Activated CD4-positive, alpha-beta T cell treated with anti-CD3 and anti-CD28 coated beads, Interleukin-2, Interleukin-6, amounts not matched to agents 100 ng/mL and 50 ng/mL, durations not matched to agents 16 hours and 8 hours (primary cell): ENCODE data around the gene TPSAB1.

Experiments
- DNase-seq: peaks from one replicate; pipeline ENCODE4 v3.0.0-alpha.2; 2020

TPSAB1 gene

DNA sequence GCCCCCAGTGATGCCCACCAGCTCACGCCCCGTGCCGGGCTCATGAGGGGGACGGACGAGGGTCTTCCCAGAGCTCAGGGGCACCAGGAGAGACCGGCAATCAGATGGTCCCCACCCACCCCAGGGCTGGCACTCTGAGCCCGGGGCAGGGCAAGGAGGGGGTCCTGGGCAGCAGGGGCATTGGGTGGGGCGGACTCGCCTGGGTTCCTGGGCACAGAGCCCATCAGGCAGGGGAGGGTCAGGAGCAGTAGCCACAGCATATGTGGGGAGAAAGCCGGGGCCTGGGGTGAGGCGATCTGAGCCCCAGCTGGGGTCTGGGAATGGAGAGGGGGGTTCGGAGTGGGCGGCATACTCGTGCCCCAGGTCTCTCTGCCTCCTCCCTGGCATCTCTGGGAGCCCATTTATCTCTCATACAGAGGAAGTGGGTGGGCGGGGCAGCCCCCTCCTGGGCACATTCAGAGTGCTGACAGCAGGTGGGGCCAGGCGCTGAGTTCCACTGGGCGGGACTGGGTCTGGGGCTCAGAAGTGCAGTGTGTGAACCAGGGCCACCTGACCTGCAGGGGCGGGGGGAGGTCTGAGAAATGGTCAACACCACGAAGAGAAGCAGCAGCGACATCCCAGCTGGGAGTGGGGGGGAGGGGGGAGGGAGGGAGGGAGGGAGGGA, 48.4 kb downstream of the TPSAB1 start:
- no peak for DNase-seq

DNA sequence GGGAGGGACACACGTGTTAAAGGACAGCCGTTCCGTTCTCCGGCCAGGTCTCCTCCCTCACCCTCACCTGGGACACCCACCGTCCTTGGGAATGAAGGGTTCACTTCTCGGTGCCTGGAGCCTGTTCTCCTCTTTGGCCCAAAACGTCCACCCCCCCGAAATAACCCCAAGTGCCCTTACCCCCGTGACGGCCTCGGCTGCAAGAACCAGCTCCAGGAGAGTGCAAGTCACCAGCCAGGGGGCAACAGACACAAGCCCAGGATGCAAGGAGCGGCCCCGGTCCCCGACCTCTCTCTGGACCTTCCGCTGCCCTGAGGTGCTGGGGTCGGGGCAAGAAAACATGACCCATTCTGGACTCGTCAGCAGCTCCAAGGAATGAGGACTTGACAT, 49.0 kb downstream of the TPSAB1 start:
- no peak for DNase-seq

DNA sequence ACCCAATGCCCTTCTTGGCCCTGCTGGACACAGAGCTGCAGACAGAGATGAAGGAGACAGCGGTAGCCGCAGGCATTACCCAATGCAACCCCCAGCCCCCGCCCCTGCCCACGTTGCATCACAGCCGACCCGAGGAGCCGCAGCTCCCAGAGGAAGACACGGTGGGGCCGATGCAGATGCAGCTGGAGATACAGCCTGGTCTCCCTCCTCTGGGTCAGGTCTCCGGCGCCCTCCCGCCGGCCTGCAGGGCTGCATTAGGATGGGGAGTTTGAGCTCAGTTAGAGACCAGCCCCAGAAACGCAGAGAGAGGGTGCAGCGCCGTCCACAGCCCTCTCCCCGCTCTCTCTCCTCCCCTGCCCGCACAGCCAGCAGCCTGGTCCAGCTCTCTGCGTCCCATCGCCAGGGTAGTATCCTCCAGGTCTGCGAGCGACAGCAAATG, 49.6 kb downstream of the TPSAB1 start:
- no peak for DNase-seq

DNA sequence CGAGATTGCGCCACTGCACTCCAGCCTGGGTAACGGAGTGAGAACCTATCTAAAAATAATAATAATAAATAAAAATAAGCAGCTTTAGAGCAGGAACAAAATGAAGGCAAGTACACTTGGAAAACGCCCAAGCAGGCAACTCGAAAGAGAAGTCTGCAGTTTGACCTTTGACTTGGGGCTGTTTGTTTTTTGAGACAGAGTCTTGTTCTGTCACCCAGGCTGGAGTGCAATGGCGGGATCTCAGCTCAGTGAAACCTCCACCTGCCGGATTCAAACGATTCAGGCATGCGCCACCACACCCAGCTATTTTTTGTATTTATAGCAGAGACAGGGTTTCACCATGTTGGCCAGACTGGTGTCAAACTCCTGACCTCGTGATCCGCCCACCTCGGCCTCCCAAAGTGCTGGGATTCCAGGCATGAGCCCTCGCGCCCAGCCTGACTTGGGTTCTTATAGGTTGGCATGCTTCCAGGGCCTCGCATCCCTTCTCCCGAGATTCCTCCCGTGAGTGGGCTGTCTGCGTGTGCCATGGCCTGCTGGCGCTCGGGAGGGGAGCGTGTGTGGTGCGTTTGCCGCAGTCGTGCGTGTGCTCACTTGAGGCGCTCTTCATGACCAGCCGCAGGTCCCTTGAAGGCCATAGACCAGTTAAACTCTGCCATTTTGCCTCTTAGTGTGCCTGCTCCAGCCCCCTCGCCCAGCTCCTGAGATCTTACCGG, 50.5 kb downstream of the TPSAB1 start:
- no peak for DNase-seq

DNA sequence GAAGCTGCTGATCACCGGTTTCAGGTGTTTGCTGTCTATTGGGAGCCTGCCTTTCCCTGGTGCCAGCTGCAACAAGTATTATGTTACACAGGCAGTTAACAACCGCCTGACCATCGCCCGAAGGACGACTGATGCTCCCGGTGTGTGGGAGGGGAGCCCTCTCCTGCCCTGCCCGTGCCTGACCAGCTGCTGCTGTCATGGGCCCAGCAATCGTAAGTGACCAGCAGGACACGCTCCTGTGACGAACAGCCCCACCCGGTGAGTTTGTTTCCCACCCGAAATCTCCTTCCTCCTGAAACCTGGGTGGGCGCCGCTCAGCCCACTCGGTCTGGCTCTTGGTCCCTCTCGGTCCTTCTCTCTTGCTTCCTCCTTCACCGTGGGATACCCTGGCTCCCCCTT, 51.1 kb downstream of the TPSAB1 start:
- no peak for DNase-seq
